Frontal cortex (tissue), 4 donors: Measurements from ENCODE around the gene XRCC1. TPM values are rescaled to one million over a fixed set of nuclear protein-coding genes. Genes with fewer than 3 reads are reported as not detected.
"Not testable (repeated sequence)": the region's sequence is repeated elsewhere in the genome, so short reads cannot be mapped to it uniquely, and the experiment has no call there.

Experiments used
- DNase-seq, 2 donors: peaks; one replicate each; pipeline ENCODE4 v3.0.0; 2012; ENCODE audit warnings: low spot score in 2 of 2
- FAIRE-seq: peaks from 2 replicates; lab custom pipeline; 2012; peaks lifted over from hg19 to GRCh38; lab: Jason Lieb, UNC
- total RNA-seq: library from RNA; depleted of rRNA; stranded (reverse); fragments of >200 nt; gene quantifications from one replicate; pipeline ENCODE4 v1.2.3, GENCODE V29; 2014
- donor health status: control.
- donor health status: control.
- donor health status: control.

XRCC1 gene
- total RNA-seq, 1 donor from 2014 or later, result 13.9 TPM

GRCh38 chr19:43525836-43526771, 49.2 kb downstream of the XRCC1 start:
- DNase-seq (no peak), FAIRE-seq (no peak)

DNA sequence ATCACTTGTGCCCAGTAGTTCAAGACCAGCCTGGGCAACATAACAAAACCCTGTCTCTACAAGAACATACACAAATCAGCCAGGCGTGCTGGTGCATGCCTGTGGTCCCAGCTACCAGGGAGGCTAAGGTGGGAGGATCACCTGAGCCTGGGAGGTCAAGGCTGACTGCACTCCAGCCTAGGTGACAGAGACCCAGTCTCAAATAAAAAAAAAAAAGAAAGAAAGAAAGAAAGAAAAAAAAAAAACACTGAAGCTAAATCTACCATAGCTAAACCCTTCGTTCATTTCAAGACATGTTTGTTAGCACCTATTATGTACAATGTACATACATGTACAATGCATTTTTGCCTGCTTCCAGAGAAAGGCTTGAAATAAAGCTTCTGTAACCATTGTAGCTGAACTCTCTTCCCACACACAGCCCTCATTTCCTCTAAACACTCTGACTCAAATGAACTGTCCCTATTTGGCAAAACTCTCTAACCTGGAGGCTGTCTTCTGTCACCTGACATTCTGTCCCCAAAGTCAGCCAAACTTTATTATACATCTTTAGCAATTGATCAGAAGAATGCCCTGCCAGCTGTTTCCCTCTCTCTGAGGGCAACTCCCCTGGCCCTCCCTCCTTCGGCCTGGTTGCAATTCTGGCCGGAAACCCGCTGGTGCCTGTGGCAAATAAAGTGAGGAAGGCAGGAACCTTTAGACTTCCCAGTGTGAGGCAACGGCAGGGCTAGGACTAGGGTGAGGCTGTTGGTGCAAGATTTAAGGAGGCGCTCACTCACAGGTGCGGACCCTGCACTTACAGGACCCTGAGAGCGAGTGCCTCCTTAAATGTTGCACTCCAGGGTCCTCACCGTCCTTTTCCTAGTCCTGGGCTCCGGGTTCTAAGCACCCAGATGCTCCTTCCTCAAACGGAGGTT, 50.1 kb downstream of the XRCC1 start:
- FAIRE-seq (no peak), DNase-seq (no peak)

GRCh38 chr19:43523696-43524095, 51.6 kb downstream of the XRCC1 start:
- not testable (repeated sequence) for DNase-seq, FAIRE-seq

DNA sequence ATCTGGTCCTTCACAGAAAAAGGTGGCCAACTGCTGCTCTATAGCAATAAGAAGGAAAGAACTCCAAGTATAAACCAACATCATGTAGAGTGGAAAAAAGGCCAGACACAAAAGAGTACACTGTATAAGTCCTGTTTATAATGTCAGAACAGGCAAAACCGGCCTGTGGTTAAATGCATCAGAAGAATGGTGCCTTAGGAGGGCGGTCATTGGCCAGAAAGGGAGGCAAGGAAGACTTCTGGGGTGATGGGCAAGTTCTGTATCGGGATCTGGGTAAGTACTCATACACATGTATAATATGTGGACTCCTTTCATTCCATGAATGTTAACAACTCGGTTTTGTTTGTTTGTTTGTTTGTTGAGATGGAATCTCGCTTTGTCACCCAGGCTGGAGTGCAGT, 52.4 kb downstream of the XRCC1 start:
- no peak for FAIRE-seq
- no peak for DNase-seq

DNA sequence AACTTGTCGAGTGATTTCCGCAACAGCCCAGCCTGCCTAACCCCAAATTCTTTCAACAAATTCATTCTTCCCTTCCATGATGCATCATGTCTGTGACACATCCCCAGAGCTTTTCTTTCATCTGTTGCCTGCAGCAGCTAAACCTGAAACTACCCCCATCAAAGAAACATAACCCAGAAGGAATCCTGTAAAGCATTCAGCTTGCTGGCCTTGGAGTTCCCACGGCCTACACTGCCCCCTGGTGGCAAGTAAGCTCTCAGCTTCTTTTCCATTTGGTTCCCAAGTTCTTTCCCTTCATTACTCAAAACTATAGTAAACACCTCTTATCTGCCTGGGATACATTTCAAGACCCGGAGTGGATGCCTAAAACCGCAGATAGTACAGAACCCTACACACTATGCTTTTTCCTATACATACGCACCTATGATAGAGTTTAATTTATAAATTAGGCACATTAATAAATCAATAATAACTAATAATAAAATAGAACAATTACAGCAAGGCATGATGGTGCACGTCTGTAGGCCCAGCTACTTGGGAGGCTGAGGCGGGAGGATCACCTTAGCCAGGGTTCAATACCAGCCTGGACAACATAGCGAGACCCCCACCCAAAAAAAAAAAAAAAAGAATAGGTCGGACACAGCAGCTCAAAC, 55.8 kb downstream of the XRCC1 start:
- FAIRE-seq (no peak), DNase-seq (peak; percentile 63 to 76)

- FAIRE-seq (peak; percentile 67), DNase-seq (no peak)
Measured at GRCh38 chr19:43518051-43518450, 57.3 kb downstream of the XRCC1 start.

- DNase-seq, FAIRE-seq: not testable (repeated sequence)
Measured at GRCh38 chr19:43512399-43512798, 62.9 kb downstream of the XRCC1 start.

DNA sequence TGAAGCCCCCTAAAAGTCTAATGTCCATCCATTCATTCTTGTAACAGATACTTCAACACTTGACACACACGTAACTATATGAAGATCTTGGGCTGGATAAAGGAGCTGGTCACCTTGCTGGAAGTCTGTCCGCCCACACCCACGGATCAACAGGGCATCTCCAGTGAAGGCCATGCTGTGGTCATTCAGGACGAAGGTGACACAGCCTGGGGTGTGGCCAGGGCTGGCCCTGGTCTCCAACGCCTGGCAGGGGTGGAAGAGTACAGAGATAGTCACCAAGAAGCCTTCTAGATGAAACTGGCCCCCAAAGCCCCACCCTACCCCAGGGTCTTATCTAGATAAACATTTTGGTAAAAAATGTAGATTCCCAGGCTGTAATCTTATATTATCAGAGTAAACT, 64.0 kb downstream of the XRCC1 start:
- FAIRE-seq (no peak), DNase-seq (no peak)

DNA sequence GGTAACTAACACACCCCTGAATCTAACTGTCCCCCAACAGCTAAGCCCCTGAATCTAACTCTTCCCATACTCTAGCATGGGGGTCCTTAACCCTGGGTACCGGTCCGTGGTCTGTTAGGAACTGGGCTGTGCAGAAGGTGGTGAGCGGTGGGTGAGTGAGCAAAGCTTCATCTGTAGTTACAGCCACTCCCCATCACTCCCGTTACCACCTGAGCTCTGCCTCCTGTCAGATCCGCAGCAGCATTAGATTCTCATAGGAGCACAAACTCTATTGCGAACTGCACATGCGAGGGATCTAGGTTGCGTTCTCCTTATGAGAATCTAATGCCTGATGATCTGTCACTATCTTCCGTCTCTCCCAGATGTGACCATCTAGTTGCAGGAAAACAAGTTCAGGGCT, 64.6 kb downstream of the XRCC1 start:
- FAIRE-seq, result no peak
- DNase-seq, result no peak

GRCh38 chr19:43507880-43508279, 67.4 kb downstream of the XRCC1 start:
- no peak for DNase-seq
- FAIRE-seq, result no peak

GRCh38 chr19:43506629-43507028, 68.7 kb downstream of the XRCC1 start:
- FAIRE-seq (no peak), DNase-seq (no peak)

- DNase-seq (no peak), FAIRE-seq (no peak)
Measured at GRCh38 chr19:43505941-43506340, 69.4 kb downstream of the XRCC1 start.

DNA sequence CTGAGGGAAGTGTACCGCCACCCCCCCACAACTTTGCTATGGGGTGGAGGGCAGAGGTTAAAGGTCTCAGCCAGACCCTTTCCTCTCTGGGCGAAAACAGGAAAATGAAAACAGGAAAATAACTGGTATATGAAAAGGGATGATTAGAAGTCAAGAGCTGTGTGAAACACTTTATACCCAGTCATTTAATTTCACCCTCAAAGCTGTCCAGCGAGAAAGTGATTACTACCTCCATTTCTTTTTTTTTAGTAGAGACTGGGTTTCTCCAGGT, 70.2 kb downstream of the XRCC1 start:
- FAIRE-seq (no peak), DNase-seq (no peak)

DNA sequence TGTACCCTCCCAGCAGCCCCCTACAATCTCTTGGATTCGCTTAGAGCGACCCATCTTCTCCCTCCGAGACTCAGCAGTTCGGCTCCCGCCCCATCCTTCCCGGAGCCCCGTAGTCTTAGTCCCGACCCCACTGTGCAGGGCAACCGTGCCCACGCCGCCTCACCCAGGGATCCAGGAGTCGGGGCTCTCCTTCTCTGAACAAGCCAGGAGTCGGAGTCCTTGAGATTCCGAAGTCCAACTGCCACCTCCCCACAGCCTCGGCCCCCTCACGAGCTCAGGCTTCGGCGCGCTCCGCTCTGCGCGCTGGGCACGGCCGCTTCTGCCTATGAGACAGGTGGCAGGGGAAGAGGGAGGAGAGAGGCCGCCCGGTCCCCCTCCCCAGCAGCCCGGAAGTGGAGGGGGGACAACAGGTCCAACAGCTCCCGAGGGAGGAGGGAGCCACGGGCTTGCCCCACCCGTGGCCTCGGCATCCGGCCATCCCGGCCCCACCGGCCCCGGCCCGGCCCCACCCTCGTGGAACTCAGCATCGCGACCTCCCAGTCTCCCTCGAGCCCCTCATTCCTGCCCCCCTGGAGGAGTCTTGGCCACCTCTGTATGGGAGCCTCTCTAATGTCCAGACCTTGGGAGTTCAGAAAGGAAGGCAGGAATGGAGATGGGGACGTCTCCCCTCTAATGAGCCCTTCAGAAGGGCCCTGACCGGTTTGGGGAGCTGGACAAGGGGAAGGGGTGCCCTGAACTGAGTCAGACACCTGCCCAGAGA, 70.7 kb downstream of the XRCC1 start, which contains the start of gene PHLDB3:
PHLDB3 (minus strand) TSS at position 321 of the 760 bp plus-strand sequence. CDS start 628 bp downstream, outside the sequence.
- DNase-seq (peak in 1 of 2 donors; percentile 42), FAIRE-seq (no peak)

DNA sequence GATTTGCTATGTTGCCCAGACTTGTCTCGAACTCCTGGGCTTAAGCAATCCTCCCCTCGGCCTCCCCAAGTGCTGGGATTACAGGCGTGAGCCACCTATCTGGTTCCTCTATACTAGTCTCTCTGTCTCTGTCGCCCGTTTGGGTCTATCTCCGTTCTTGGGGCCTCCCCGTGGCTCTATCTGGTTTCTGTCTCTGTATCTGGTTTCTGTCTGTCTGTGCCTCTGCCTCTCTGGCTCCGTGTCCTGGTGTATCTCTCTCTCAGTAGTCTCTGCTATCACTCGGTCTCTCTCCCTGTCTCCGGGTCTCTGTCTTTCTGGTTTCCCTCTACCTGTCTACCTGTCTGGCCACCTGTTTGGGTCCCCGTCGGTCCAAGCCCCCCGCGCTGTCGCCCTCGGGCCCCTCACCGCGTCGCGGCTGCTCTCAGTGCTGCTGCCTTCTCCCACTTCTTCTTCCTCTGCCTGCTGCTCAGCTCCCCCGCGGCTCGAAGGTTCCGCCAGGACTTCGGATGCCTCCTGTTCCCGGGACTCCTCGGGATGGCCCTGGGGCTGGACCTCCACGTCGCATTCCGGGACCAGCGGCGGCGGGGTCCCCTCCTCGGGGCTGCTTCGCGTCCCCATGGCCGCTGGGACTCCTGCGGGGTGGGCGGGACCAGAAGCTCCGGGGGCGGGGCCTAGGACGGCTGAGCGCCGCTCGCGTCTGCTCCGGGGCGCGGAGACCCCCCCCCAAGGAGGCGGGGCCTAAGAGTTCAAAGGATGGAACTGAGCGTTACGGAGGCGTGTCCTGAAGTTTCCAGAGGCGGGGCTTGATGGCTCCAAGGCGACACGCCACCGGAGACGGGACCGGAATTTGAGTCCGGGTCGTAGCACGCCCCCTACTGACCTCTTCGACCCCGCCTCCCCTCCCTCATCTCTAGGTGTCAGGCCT, 71.6 kb downstream of the XRCC1 start:
- FAIRE-seq (no peak), DNase-seq (peak; percentile 95 to 99)

GRCh38 chr19:43502419-43502976, 72.8 kb downstream of the XRCC1 start:
- no peak for FAIRE-seq

DNA sequence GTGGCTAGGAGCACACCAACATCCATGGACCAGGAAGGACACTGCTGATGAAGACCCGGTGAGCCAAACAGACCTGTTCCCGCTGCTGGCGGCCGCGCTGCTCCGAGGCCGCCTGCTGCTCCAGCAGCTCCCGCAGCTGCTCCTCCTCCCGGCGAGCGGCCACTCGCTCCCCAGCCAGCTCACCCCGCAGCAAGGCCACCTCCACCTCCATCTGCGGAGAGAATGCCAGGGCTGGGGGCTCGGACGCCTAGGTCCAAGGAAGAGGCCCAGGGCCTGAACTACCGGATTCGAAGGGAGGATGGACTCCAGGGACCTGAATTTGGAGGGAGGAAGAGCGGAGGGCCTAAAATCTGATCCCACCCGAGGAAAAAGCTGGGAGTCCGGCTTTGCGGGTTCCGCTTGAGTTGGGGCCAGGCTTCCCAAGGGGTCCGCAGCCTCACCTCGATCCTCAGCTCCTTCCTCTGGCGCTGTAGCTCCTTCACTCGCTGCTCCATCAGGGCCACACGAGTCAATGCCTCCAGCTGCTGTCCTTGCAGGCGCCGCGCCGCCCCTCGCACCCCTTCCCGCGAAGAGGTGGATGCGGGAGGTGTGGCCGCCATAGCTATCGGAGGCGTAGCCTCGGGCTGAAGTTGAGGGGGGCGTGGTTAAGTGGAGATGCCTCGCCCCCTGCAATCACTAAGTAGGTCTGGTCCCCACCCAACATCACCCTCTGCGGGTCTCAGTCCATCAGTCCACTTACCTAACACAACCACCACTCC, 73.5 kb downstream of the XRCC1 start:
- DNase-seq (no peak), FAIRE-seq (no peak)

More at GRCh38 chr19:43502419-43502976, 72.8 kb downstream of the XRCC1 start:
- DNase-seq, result no peak
